Activated CD4-positive, alpha-beta memory T cell treated with anti-CD3 and anti-CD28 coated beads, Interleukin-2, amount 10 ng/mL, durations not matched to agents 7 days and 5 days (primary cell): Measurements from ENCODE around the gene GJD4. TPM values are rescaled to one million over a fixed set of nuclear protein-coding genes. Genes with fewer than 3 reads are reported as not detected.

Experiments
- CTCF ChIA-PET: fragments of 350-600 bp; sonication (Branson Sonifier 250); formaldehyde crosslinking; loops from one replicate; lab custom pipeline; 2021; ENCODE audit warnings: antibody characterized with exemption, inconsistent platforms; lab: Charles Lee
- POLR2A ChIA-PET: fragments of 350-600 bp; sonication (Branson Sonifier 250); formaldehyde crosslinking; loops from one replicate; lab custom pipeline; 2021; ENCODE audit warnings: antibody characterized with exemption; lab: Charles Lee
- DNase-seq: peaks from one replicate; pipeline ENCODE4 v3.0.0-alpha.2; 2020
- H3K27ac Mint-ChIP-seq: one replicate; pipeline ENCODE4 v1.8.0; 2021; ENCODE audit warnings: mild to moderate bottlenecking, mixed read lengths
- H3K27me3 Mint-ChIP-seq: one replicate; pipeline ENCODE4 v1.8.0; 2021; ENCODE audit warnings: mixed read lengths
- H3K36me3 Mint-ChIP-seq: one replicate; pipeline ENCODE4 v1.8.0; 2021; ENCODE audit warnings: low read depth, mixed read lengths
- H3K4me1 Mint-ChIP-seq: one replicate; pipeline ENCODE4 v1.8.0; 2021; ENCODE audit warnings: mixed read lengths
- H3K4me3 Mint-ChIP-seq: one replicate; pipeline ENCODE4 v1.8.0; 2021; ENCODE audit warnings: mild to moderate bottlenecking, mixed read lengths
- H3K9me3 Mint-ChIP-seq: one replicate; pipeline ENCODE4 v1.8.0; 2021; ENCODE audit warnings: mixed read lengths
- total RNA-seq, 2 experiments: library from RNA; stranded (reverse); gene quantifications; one replicate each; pipeline ENCODE4 v1.2.3, GENCODE V29; 2021

GJD4 gene
- total RNA-seq, 2 experiments from 2014 or later, result not detected

- no peak for DNase-seq
- ChIA-PET POLR2A (no interaction called here), CTCF (no interaction called here)
- no peaks in the 10 kb centered on the region for H3K9me3 Mint-ChIP-seq
- H3K4me1 Mint-ChIP-seq, result no peaks in the 10 kb centered on the region
- H3K27me3 Mint-ChIP-seq, result peaks cover 2% of the 10 kb centered on the region
- no peak overlapping the region for H3K4me3 Mint-ChIP-seq
- no peaks in the 10 kb centered on the region for H3K36me3 Mint-ChIP-seq
- no peak overlapping the region for H3K27ac Mint-ChIP-seq
Measured at GRCh38 chr10:35652824-35653223, 47.7 kb downstream of the GJD4 start.

- Mint-ChIP-seq H3K27ac (no peak overlapping the region), H3K4me3 (no peak overlapping the region), H3K36me3 (no peaks in the 10 kb centered on the region), H3K4me1 (no peaks in the 10 kb centered on the region), H3K27me3 (peaks cover 4% of the 10 kb centered on the region), H3K9me3 (no peaks in the 10 kb centered on the region)
- CTCF ChIA-PET, result no interaction called here
- POLR2A ChIA-PET, result no interaction called here
- no peak for DNase-seq
Measured at GRCh38 chr10:35657621-35658020, 52.5 kb downstream of the GJD4 start.

Other genes starting within 250 kb of the GJD4 start
- gene FZD8, start 37.0 kb downstream of the GJD4 start, total RNA-seq, result under 1 TPM; 0.65 to 0.95 TPM